Hematopoietic multipotent progenitor cell treated with erythropoietin and hydrocortisone succinate and interleukin-3 and kit ligand, for 8 days (in vitro differentiated cells): ENCODE results near the gene GPRIN1.
"Not testable (repeated sequence)": the region's sequence is repeated elsewhere in the genome, so short reads cannot be mapped to it uniquely, and the experiment has no call there.

Source experiments
- DNase-seq: peaks from one replicate; pipeline ENCODE4 v3.0.0-alpha.2; 2015

GPRIN1 gene

GRCh38 chr5:176596069-176596644 lies 13.8 kb downstream of the GPRIN1 start:
- DNase-seq = no peak

GRCh38 chr5:176595386-176595943 lies 14.5 kb downstream of the GPRIN1 start:
- no peak for DNase-seq

GRCh38 chr5:176594554-176594953 lies 15.4 kb downstream of the GPRIN1 start:
- DNase-seq = no peak

GRCh38 chr5:176593273-176593869 lies 16.6 kb downstream of the GPRIN1 start:
- no peak for DNase-seq

- no peak for DNase-seq
These were observed 17.4 kb downstream of the GPRIN1 start for GRCh38 chr5:176592573-176592972.

GRCh38 chr5:176591667-176592066 lies 18.3 kb downstream of the GPRIN1 start:
- DNase-seq = not testable (repeated sequence)

GRCh38 chr5:176590035-176590717 lies 19.8 kb downstream of the GPRIN1 start:
- no peak for DNase-seq

- no peak for DNase-seq
These were observed 20.8 kb downstream of the GPRIN1 start for GRCh38 chr5:176589039-176589769.

- no peak for DNase-seq
These were observed 21.7 kb downstream of the GPRIN1 start for GRCh38 chr5:176588297-176588696.

GRCh38 chr5:176587398-176587797 lies 22.6 kb downstream of the GPRIN1 start:
- no peak for DNase-seq

GRCh38 chr5:176583076-176583475 lies 26.9 kb downstream of the GPRIN1 start:
- no peak for DNase-seq

- DNase-seq = no peak
These were observed 28.6 kb downstream of the GPRIN1 start for GRCh38 chr5:176581361-176581760.

- no peak for DNase-seq
These were observed 30.6 kb downstream of the GPRIN1 start for GRCh38 chr5:176579323-176579722.

GRCh38 chr5:176578391-176578808 lies 31.6 kb downstream of the GPRIN1 start:
- DNase-seq = peak; percentile 23

- no peak for DNase-seq
These were observed 32.4 kb downstream of the GPRIN1 start for GRCh38 chr5:176577312-176578176.

- DNase-seq = no peak
These were observed 34.2 kb downstream of the GPRIN1 start for GRCh38 chr5:176575488-176576422.

GRCh38 chr5:176575066-176575465 lies 34.9 kb downstream of the GPRIN1 start:
- no peak for DNase-seq

GRCh38 chr5:176574297-176574591 lies 35.7 kb downstream of the GPRIN1 start:
- no peak for DNase-seq

GRCh38 chr5:176573564-176574296 lies 36.2 kb downstream of the GPRIN1 start:
- peak; percentile 61 for DNase-seq

GRCh38 chr5:176570044-176570443 lies 39.9 kb downstream of the GPRIN1 start:
- DNase-seq = no peak

- DNase-seq = no peak
These were observed 41.3 kb downstream of the GPRIN1 start for GRCh38 chr5:176568657-176569056.
